GM23338 (cell line): ENCODE results near the gene CDH4. TPM values are rescaled to one million over a fixed set of nuclear protein-coding genes. Genes with fewer than 3 reads are reported as not detected.

Source experiments
- ATAC-seq: fragments of 200-7000 bp; cut with Tn5 transposase; 3 replicates; pipeline ENCODE4 v1.9.1; 2020
- DNase-seq: peaks from one replicate; pipeline ENCODE4 v3.0.0-alpha.2; 2015; ENCODE audit warnings: low spot score
- H2AFZ ChIP-seq: fragments of 200-600 bp; sonication (generic); 2 replicates; pipeline ENCODE4 v1.8.0; 2016; ENCODE audit warnings: antibody characterized with exemption, mild to moderate bottlenecking, moderate library complexity
- H3F3A ChIP-seq: fragments of 200-600 bp; sonication (generic); replicated peaks from 2 replicates; pipeline ENCODE4 v1.8.0; 2017; ENCODE audit warnings: antibody characterized with exemption, mixed run types, low read depth
- H3K27ac ChIP-seq: fragments of 200-600 bp; sonication (generic); 2 replicates; pipeline ENCODE4 v1.6.1; 2016; ENCODE audit warnings: low read depth
- H3K27me3 ChIP-seq: fragments of 200-600 bp; sonication (generic); 2 replicates; pipeline ENCODE4 v1.8.0; 2016; ENCODE audit warnings: mild to moderate bottlenecking, mixed run types, moderate library complexity; ENCODE audit not compliant: insufficient read depth
- H3K36me3 ChIP-seq: fragments of 200-600 bp; sonication (generic); 2 replicates; pipeline ENCODE4 v1.8.0; 2016; ENCODE audit warnings: mild to moderate bottlenecking; ENCODE audit not compliant: insufficient read depth
- H3K4me1 ChIP-seq: fragments of 200-600 bp; sonication (generic); 2 replicates; pipeline ENCODE4 v1.8.0; 2016; ENCODE audit warnings: mild to moderate bottlenecking, moderate library complexity; ENCODE audit not compliant: insufficient read depth
- H3K4me2 ChIP-seq: fragments of 200-600 bp; sonication (generic); 2 replicates; pipeline ENCODE4 v1.7.1; 2017; ENCODE audit warnings: mixed run types
- H3K4me3 ChIP-seq: fragments of 200-600 bp; sonication (generic); 2 replicates; pipeline ENCODE4 v1.6.1; 2016; ENCODE audit warnings: mixed run types
- H3K79me2 ChIP-seq: fragments of 200-600 bp; sonication (generic); replicated peaks from 2 replicates; pipeline ENCODE4 v1.8.0; 2017; ENCODE audit warnings: mild to moderate bottlenecking; ENCODE audit not compliant: insufficient read depth
- H3K9me2 ChIP-seq: fragments of 200-600 bp; sonication (generic); 2 replicates; pipeline ENCODE4 v1.8.0; 2017; ENCODE audit not compliant: insufficient read depth
- H4K20me1 ChIP-seq: fragments of 200-600 bp; sonication (generic); replicated peaks from 2 replicates; pipeline ENCODE4 v1.8.0; 2017; ENCODE audit warnings: mild to moderate bottlenecking; ENCODE audit not compliant: insufficient read depth
- H3K27ac Mint-ChIP-seq: 2 replicates; pipeline ENCODE4 v1.8.0; 2020; ENCODE audit warnings: inconsistent platforms, mild to moderate bottlenecking, moderate library complexity, mixed read lengths
- H3K27me3 Mint-ChIP-seq: 3 replicates; pipeline ENCODE4 v1.8.0; 2022; ENCODE audit warnings: low read depth, mild to moderate bottlenecking, moderate library complexity, mixed read lengths, inconsistent platforms; ENCODE audit not compliant: insufficient read depth, poor library complexity
- H3K36me3 Mint-ChIP-seq: 3 replicates; pipeline ENCODE4 v1.8.0; 2021; ENCODE audit warnings: low read depth, mild to moderate bottlenecking, inconsistent platforms, moderate library complexity, mixed read lengths
- H3K4me1 Mint-ChIP-seq: 3 replicates; pipeline ENCODE4 v1.8.0; 2020; ENCODE audit warnings: mild to moderate bottlenecking, inconsistent platforms, mixed read lengths
- H3K4me3 Mint-ChIP-seq: 3 replicates; pipeline ENCODE4 v1.8.0; 2021; ENCODE audit warnings: moderate library complexity, mild to moderate bottlenecking, inconsistent platforms, mixed read lengths
- H3K9me3 Mint-ChIP-seq: 3 replicates; pipeline ENCODE4 v1.8.0; 2020; ENCODE audit warnings: moderate library complexity, mild to moderate bottlenecking, inconsistent platforms, mixed read lengths
- EZH2phosphoT487 ChIP-seq: fragments of 200-600 bp; sonication (generic); IDR thresholded peaks from one replicate; pipeline ENCODE4 v1.8.1; 2018; ENCODE audit warnings: antibody characterized with exemption; ENCODE audit not compliant: unreplicated experiment
- NANOG ChIP-seq: IDR thresholded peaks from 2 replicates; pipeline ENCODE4 v1.6.1; 2016; ENCODE audit warnings: antibody characterized with exemption, borderline replicate concordance
- POLR2AphosphoS5 ChIP-seq: IDR thresholded peaks from 2 replicates; pipeline ENCODE4 v1.6.1; 2016; ENCODE audit warnings: antibody characterized with exemption, low read depth
- STAT1 ChIP-seq: IDR thresholded peaks from one replicate; pipeline ENCODE4 v1.6.1; 2016; ENCODE audit warnings: antibody characterized with exemption; ENCODE audit not compliant: unreplicated experiment
- ZNF114 ChIP-seq: fragments of 250-450 bp; sonication (Bioruptor Pico); IDR thresholded peaks from 2 replicates; pipeline ENCODE4 v1.5.0; 2020; ENCODE audit warnings: mild to moderate bottlenecking, moderate library complexity
- ZNF331 ChIP-seq: fragments of 250-450 bp; sonication (Bioruptor Pico); IDR thresholded peaks from 2 replicates; pipeline ENCODE4 v1.5.0; 2020; ENCODE audit warnings: low read depth, mild to moderate bottlenecking, moderate library complexity
- polyA plus RNA-seq: library from polyadenylated mRNA; unstranded; fragments of >200 nt; fragmentation: Nextera tagmentation; extraction: Ambion mirVana; gene quantifications from 2 replicates; pipeline ENCODE4 v1.2.1, GENCODE V29; 2016
- total RNA-seq: library from RNA; depleted of rRNA; stranded (reverse); fragments of >200 nt; shearing (Covaris generic); gene quantifications from 2 replicates; pipeline ENCODE4 v1.2.3, GENCODE V29; 2014
- TF ChIP-seq, protein P1 (sequence below): IDR thresholded peaks from one replicate; pipeline ENCODE4 v1.6.1; 2018; ENCODE audit warnings: antibody characterized with exemption; ENCODE audit not compliant: unreplicated experiment
- TF ChIP-seq, protein P2 (sequence below): IDR thresholded peaks from 2 replicates; pipeline ENCODE4 v1.6.1; 2016; ENCODE audit warnings: antibody characterized with exemption

The CDH4 gene
- total and polyA plus RNA-seq, 2 experiments from 2014 or later: 1.2 to 4.2 TPM

DNA sequence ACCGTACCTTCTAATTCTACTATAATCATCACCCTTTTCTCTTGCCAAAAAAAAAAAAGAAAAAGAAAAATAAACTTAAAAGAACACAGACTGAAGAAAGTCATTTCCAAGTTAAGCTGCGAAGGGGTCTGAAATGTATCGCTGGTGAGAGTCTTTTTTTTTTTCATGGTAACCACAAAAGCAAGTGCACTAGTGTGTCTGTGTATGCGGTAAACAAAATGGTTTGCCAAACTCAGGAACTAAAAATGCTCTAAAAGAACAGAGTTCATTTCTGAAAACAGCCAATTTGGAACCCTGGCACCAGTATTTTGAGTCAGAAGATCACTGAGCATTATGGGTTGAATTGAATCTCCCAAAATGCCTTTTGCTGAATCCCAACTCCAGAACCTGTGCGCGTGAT lies 46.6 kb downstream of the CDH4 start:
- Histone ChIP-seq H3K4me1 (no peaks in the 10 kb centered on the region), H3F3A (no peaks in the 10 kb centered on the region), H2AFZ (no peak overlapping the region), H3K4me2 (no peak overlapping the region), H3K79me2 (no peaks in the 10 kb centered on the region), H3K4me3 (no peak overlapping the region), H3K27me3 (no peaks in the 10 kb centered on the region), H3K9me2 (no peaks in the 10 kb centered on the region), H3K36me3 (no peaks in the 10 kb centered on the region), H4K20me1 (no peaks in the 10 kb centered on the region), H3K27ac (no peak overlapping the region)
- TF ChIP-seq, protein P1, sequence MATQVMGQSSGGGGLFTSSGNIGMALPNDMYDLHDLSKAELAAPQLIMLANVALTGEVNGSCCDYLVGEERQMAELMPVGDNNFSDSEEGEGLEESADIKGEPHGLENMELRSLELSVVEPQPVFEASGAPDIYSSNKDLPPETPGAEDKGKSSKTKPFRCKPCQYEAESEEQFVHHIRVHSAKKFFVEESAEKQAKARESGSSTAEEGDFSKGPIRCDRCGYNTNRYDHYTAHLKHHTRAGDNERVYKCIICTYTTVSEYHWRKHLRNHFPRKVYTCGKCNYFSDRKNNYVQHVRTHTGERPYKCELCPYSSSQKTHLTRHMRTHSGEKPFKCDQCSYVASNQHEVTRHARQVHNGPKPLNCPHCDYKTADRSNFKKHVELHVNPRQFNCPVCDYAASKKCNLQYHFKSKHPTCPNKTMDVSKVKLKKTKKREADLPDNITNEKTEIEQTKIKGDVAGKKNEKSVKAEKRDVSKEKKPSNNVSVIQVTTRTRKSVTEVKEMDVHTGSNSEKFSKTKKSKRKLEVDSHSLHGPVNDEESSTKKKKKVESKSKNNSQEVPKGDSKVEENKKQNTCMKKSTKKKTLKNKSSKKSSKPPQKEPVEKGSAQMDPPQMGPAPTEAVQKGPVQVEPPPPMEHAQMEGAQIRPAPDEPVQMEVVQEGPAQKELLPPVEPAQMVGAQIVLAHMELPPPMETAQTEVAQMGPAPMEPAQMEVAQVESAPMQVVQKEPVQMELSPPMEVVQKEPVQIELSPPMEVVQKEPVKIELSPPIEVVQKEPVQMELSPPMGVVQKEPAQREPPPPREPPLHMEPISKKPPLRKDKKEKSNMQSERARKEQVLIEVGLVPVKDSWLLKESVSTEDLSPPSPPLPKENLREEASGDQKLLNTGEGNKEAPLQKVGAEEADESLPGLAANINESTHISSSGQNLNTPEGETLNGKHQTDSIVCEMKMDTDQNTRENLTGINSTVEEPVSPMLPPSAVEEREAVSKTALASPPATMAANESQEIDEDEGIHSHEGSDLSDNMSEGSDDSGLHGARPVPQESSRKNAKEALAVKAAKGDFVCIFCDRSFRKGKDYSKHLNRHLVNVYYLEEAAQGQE: no peak
- TF ChIP-seq ZNF331 (CRISPR knock-in tag) (no peak), ZNF114 (CRISPR knock-in tag) (no peak)
- Mint-ChIP-seq H3K4me3 (no peak overlapping the region), H3K36me3 (no peaks in the 10 kb centered on the region), H3K9me3 (no peaks in the 10 kb centered on the region; the same call in 2 of the 3 replicates), H3K27ac (no peak overlapping the region), H3K27me3 (peaks cover 15% of the 10 kb centered on the region), H3K4me1 (peaks cover 26% of the 10 kb centered on the region)
- DNase-seq: no peak
- ATAC-seq: no peak

DNA sequence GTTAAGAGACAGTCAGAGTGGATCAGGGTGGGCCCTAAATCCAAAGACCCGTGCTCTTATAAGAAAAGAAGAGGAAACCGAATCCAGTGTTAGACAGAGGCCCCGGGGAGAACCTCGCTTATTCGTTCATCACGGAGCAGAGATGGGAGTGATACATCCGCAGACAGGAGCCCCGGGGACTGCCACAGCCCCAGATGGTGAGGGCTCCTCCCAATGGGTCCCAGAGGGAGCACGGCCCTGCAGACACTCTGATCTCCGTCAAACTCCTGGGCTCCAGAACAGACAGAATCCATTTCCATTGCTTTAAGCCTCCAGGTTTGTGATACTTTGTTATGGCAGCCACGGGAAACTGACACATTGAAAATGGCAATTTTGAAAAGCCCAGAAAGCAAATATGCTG lies 47.0 kb downstream of the CDH4 start:
- H3K9me3 Mint-ChIP-seq: no peaks in the 10 kb centered on the region; the same call in 2 of the 3 replicates
- peaks cover 25% of the 10 kb centered on the region for H3K4me1 Mint-ChIP-seq
- no peak overlapping the region for H2AFZ ChIP-seq
- no peaks in the 10 kb centered on the region for H3K4me1 ChIP-seq
- H3K27ac ChIP-seq: no peak overlapping the region
- H3K27me3 Mint-ChIP-seq: peaks cover 15% of the 10 kb centered on the region
- H3K27me3 ChIP-seq: no peaks in the 10 kb centered on the region
- DNase-seq: no peak
- no peak overlapping the region for H3K4me2 ChIP-seq
- no peaks in the 10 kb centered on the region for H3K9me2 ChIP-seq
- no peak overlapping the region for H3K27ac Mint-ChIP-seq
- H4K20me1 ChIP-seq: no peaks in the 10 kb centered on the region
- H3K4me3 Mint-ChIP-seq: no peak overlapping the region
- H3K36me3 Mint-ChIP-seq: no peaks in the 10 kb centered on the region
- no peaks in the 10 kb centered on the region for H3K79me2 ChIP-seq
- ATAC-seq: no peak; the same call in 2 of the 3 replicates
- H3K4me3 ChIP-seq: no peak overlapping the region
- H3K36me3 ChIP-seq: no peaks in the 10 kb centered on the region
- no peaks in the 10 kb centered on the region for H3F3A ChIP-seq
- no peak for TF ChIP-seq NANOG
- TF ChIP-seq POLR2AphosphoS5: no peak
- no peak for TF ChIP-seq ZNF114 (CRISPR knock-in tag)
- TF ChIP-seq, protein P1: no peak
- no peak for TF ChIP-seq STAT1
- TF ChIP-seq EZH2phosphoT487: no peak
- TF ChIP-seq, protein P2, sequence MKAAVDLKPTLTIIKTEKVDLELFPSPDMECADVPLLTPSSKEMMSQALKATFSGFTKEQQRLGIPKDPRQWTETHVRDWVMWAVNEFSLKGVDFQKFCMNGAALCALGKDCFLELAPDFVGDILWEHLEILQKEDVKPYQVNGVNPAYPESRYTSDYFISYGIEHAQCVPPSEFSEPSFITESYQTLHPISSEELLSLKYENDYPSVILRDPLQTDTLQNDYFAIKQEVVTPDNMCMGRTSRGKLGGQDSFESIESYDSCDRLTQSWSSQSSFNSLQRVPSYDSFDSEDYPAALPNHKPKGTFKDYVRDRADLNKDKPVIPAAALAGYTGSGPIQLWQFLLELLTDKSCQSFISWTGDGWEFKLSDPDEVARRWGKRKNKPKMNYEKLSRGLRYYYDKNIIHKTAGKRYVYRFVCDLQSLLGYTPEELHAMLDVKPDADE: no peak
